ENCODE results near the gene POLR1D.

GRCh38 chr13:27657724-27658123 lies 36.0 kb downstream of the POLR1D start:
- TF ChIP-seq AFF4 (CRISPR knock-in tag; IDR thresholded peaks at IDR 0.05; ENCODE audit: borderline replicate concordance) (no peak), CTCF (IDR thresholded peaks at IDR 0.05) (no peak), NR3C1 (CRISPR knock-in tag; conservative IDR thresholded peaks at IDR 0.05; ENCODE audit: low read depth) (no peak), RORB (CRISPR knock-in tag; IDR thresholded peaks at IDR 0.05) (no peak)
